Measurements from ENCODE around the gene KCNQ5. TPM values are rescaled to one million over a fixed set of nuclear protein-coding genes. Genes with fewer than 3 reads are reported as not detected.

KCNQ5 gene
- total and polyA plus RNA-seq, 2 donors (not counting 1 experiment from before 2014, with no cell fraction given) = 0.74 to 4.6 TPM

GRCh38 chr6:73209117-73209516 is 587.3 kb downstream of the KCNQ5 start:
- Histone ChIP-seq H3K79me2 (ENCODE audit: control insufficient read depth, insufficient read depth, low read length) (no peaks in the 10 kb centered on the region), H3K4me3 (replicated peaks in 1 of 4; ENCODE audit: control extremely low read depth in 1 of 4, insufficient read depth in 1 of 4, low read depth in 3 of 4, low read length in 4 of 4) (no peak overlapping the region), H3K9me3 (ENCODE audit: control insufficient read depth, insufficient read depth, low read depth, low read length) (no peaks in the 10 kb centered on the region), H3K27ac (ENCODE audit: insufficient read depth, low read length) (no peak overlapping the region), H2AFZ (ENCODE audit: low read length) (no peak overlapping the region), H3K27me3 (ENCODE audit: control insufficient read depth, insufficient read depth, low read length) (no peaks in the 10 kb centered on the region), H4K20me1 (ENCODE audit: control insufficient read depth, extremely low read depth, insufficient read depth, low read length) (no peaks in the 10 kb centered on the region), H3K4me2 (ENCODE audit: extremely low read depth, insufficient read depth, low read length) (no peak overlapping the region), H3K4me1 (ENCODE audit: control insufficient read depth, extremely low read depth, insufficient read depth, low read length) (no peaks in the 10 kb centered on the region), H3K36me3 (ENCODE audit: control insufficient read depth, insufficient read depth, low read length) (no peaks in the 10 kb centered on the region), H3K9ac (ENCODE audit: insufficient read depth, low read length) (no peak overlapping the region)
- no peak for TF ChIP-seq EZH2 (IDR thresholded peaks at IDR 0.05; ENCODE audit: low read length, missing control alignments)
- TF ChIP-seq, protein P1, sequence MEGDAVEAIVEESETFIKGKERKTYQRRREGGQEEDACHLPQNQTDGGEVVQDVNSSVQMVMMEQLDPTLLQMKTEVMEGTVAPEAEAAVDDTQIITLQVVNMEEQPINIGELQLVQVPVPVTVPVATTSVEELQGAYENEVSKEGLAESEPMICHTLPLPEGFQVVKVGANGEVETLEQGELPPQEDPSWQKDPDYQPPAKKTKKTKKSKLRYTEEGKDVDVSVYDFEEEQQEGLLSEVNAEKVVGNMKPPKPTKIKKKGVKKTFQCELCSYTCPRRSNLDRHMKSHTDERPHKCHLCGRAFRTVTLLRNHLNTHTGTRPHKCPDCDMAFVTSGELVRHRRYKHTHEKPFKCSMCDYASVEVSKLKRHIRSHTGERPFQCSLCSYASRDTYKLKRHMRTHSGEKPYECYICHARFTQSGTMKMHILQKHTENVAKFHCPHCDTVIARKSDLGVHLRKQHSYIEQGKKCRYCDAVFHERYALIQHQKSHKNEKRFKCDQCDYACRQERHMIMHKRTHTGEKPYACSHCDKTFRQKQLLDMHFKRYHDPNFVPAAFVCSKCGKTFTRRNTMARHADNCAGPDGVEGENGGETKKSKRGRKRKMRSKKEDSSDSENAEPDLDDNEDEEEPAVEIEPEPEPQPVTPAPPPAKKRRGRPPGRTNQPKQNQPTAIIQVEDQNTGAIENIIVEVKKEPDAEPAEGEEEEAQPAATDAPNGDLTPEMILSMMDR (conservative IDR thresholded peaks at IDR 0.05 in 1 of 2, IDR thresholded peaks at IDR 0.05 in 1 of 2; ENCODE audit: low read depth in 1 of 2, low read length in 2 of 2) = no peak
- DNase-seq (ENCODE audit: low read depth in 2 of 2) = no peak

DNA sequence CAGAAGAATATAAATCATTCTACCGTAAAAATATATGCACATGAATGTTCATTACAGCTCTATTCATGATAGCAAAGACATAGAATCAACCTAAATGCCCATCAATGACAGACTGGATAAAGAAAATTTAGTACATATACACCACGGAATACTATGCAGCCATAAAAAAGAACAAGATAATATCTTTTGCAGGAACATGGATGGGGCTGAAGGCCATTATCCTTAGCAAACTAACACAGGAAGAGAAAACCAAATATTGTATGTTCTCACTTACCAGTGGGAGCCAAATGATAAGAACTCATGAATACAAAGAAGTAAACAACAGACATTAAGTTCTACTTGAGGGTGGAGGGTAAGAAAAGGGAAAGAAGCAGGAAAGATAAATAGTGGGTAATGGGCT is 595.0 kb downstream of the KCNQ5 start:
- Histone ChIP-seq H4K20me1 (ENCODE audit: control insufficient read depth, extremely low read depth, insufficient read depth, low read length) (no peaks in the 10 kb centered on the region), H3K9me3 (ENCODE audit: control insufficient read depth, insufficient read depth, low read depth, low read length) (no peaks in the 10 kb centered on the region), H3K27me3 (ENCODE audit: control insufficient read depth, insufficient read depth, low read length) (no peaks in the 10 kb centered on the region), H3K9ac (ENCODE audit: insufficient read depth, low read length) (no peak overlapping the region), H2AFZ (ENCODE audit: low read length) (no peak overlapping the region), H3K4me2 (ENCODE audit: extremely low read depth, insufficient read depth, low read length) (no peak overlapping the region), H3K36me3 (ENCODE audit: control insufficient read depth, insufficient read depth, low read length) (no peaks in the 10 kb centered on the region), H3K79me2 (ENCODE audit: control insufficient read depth, insufficient read depth, low read length) (no peaks in the 10 kb centered on the region), H3K4me1 (ENCODE audit: control insufficient read depth, extremely low read depth, insufficient read depth, low read length) (no peaks in the 10 kb centered on the region), H3K4me3 (replicated peaks in 1 of 4; ENCODE audit: control extremely low read depth in 1 of 4, insufficient read depth in 1 of 4, low read depth in 3 of 4, low read length in 4 of 4) (no peak overlapping the region), H3K27ac (ENCODE audit: insufficient read depth, low read length) (no peak overlapping the region)
- no peak for TF ChIP-seq EZH2 (IDR thresholded peaks at IDR 0.05; ENCODE audit: low read length, missing control alignments)
- TF ChIP-seq, protein P1 (conservative IDR thresholded peaks at IDR 0.05 in 1 of 2, IDR thresholded peaks at IDR 0.05 in 1 of 2; ENCODE audit: low read depth in 1 of 2, low read length in 2 of 2) = no peak
- no peak for DNase-seq (ENCODE audit: low read depth in 2 of 2)

DNA sequence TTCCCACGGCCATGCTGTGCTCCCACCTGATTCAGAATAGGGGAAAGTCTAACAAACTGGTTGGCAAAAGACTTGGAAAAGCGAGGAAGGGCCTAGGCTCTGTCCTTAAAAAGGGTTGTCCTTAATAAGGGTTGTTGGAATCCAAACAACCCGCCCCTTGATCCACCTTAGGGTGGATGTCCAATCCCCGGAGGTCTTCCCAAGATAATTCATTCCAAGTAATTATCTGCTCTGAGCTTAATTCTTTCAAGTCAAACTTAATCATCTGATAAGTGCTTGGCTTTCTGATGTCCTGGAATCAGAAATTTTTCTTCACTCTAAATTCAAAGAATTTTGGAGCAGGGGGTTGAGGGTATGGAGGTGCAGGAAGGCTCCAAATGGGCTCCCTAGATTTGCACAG is 603.5 kb downstream of the KCNQ5 start, which contains the start of gene KHDC1L:
Gene KHDC1L (minus strand): TSS at position 101 of the 400 bp plus-strand sequence. CDS start 88 bp downstream, at position 13.
- H3K27me3 ChIP-seq (ENCODE audit: control insufficient read depth, insufficient read depth, low read length) = no peaks in the 10 kb centered on the region
- H3K9me3 ChIP-seq (ENCODE audit: control insufficient read depth, insufficient read depth, low read depth, low read length) = no peaks in the 10 kb centered on the region
- H3K4me2 ChIP-seq (ENCODE audit: extremely low read depth, insufficient read depth, low read length) = no peak within 1 kb of the TSS
- H3K27ac ChIP-seq (ENCODE audit: insufficient read depth, low read length) = no peak within 1 kb of the TSS
- no peak within 1 kb of the TSS for H3K9ac ChIP-seq (ENCODE audit: insufficient read depth, low read length)
- H3K4me1 ChIP-seq (ENCODE audit: control insufficient read depth, extremely low read depth, insufficient read depth, low read length) = no peaks in the 10 kb centered on the region
- no peaks in the 10 kb centered on the region for H4K20me1 ChIP-seq (ENCODE audit: control insufficient read depth, extremely low read depth, insufficient read depth, low read length)
- no peak within 1 kb of the TSS for H2AFZ ChIP-seq (ENCODE audit: low read length)
- no peaks in the 10 kb centered on the region for H3K36me3 ChIP-seq (ENCODE audit: control insufficient read depth, insufficient read depth, low read length)
- TF ChIP-seq, protein P1 (conservative IDR thresholded peaks at IDR 0.05 in 1 of 2, IDR thresholded peaks at IDR 0.05 in 1 of 2; ENCODE audit: low read depth in 1 of 2, low read length in 2 of 2) = no peak
- no peak for TF ChIP-seq EZH2 (IDR thresholded peaks at IDR 0.05; ENCODE audit: low read length, missing control alignments)
- H3K79me2 ChIP-seq (ENCODE audit: control insufficient read depth, insufficient read depth, low read length) = no peaks in the 10 kb centered on the region
- no peak within 1 kb of the TSS for H3K4me3 ChIP-seq (replicated peaks in 1 of 4; ENCODE audit: control extremely low read depth in 1 of 4, insufficient read depth in 1 of 4, low read depth in 3 of 4, low read length in 4 of 4)
- no peak for DNase-seq (ENCODE audit: low read depth in 2 of 2)
